ENCODE data around the gene GMCL2.

DNA sequence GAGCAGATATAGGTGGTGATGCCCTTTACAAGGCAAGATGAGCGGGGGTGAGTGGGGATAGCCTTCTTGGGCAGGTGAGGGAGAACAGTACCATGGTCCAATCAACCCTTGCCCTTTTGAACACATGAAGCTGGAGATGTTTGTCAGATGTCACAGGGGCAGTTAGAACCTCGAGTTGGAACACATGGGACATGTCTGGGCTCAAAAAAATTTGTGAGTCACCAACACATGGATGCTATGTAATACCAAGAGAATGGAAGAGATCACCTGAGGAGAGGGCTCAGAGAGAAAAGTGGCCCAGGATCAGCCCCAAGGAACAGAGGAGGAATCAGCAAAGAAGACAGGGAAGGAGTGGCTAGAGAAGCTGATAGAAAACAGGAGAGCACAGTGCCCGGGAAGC, 40.8 kb upstream of the GMCL2 start:
- no peak for TF ChIP-seq EZH2 (IDR thresholded peaks at IDR 0.05; ENCODE audit: borderline replicate concordance, low read depth, low read length, severe bottlenecking)
- TF ChIP-seq, protein P1, sequence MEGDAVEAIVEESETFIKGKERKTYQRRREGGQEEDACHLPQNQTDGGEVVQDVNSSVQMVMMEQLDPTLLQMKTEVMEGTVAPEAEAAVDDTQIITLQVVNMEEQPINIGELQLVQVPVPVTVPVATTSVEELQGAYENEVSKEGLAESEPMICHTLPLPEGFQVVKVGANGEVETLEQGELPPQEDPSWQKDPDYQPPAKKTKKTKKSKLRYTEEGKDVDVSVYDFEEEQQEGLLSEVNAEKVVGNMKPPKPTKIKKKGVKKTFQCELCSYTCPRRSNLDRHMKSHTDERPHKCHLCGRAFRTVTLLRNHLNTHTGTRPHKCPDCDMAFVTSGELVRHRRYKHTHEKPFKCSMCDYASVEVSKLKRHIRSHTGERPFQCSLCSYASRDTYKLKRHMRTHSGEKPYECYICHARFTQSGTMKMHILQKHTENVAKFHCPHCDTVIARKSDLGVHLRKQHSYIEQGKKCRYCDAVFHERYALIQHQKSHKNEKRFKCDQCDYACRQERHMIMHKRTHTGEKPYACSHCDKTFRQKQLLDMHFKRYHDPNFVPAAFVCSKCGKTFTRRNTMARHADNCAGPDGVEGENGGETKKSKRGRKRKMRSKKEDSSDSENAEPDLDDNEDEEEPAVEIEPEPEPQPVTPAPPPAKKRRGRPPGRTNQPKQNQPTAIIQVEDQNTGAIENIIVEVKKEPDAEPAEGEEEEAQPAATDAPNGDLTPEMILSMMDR (IDR thresholded peaks at IDR 0.05; ENCODE audit: borderline replicate concordance, extremely low read depth, low read length, poor library complexity, severe bottlenecking): no peak
